HepG2 (cell line): ENCODE results near the gene KLF6. TPM values are rescaled to one million over a fixed set of nuclear protein-coding genes. Genes with fewer than 3 reads are reported as not detected.

Source experiments
- CREB1 ChIP-seq, 2 experiments: fragments of 450-650 bp in 1 of 2; IDR thresholded peaks; 2 replicates each; pipeline ENCODE4 v1.6.1; 2016 to 2017; ENCODE audit warnings: control low read depth in 1 of 2, mild to moderate bottlenecking in 1 of 2, missing compliant biosample characterization in 1 of 2, missing genetic modification characterization in 1 of 2
- DNMT1 ChIP-seq: sonication (generic); formaldehyde crosslinking; IDR thresholded peaks from 2 replicates; pipeline ENCODE4 v1.5.1; 2020; ENCODE audit warnings: mild to moderate bottlenecking, missing genetic modification reagents
- DR1 ChIP-seq: sonication (generic); formaldehyde crosslinking; IDR thresholded peaks from 2 replicates; pipeline ENCODE4 v1.8.0; 2021; ENCODE audit warnings: mild to moderate bottlenecking, missing genetic modification reagents, inconsistent platforms
- ISX ChIP-seq: sonication (generic); formaldehyde crosslinking; conservative IDR thresholded peaks from 2 replicates; pipeline ENCODE4 v1.5.0; 2020; ENCODE audit warnings: missing genetic modification reagents
- JDP2 ChIP-seq: sonication (generic); formaldehyde crosslinking; IDR thresholded peaks from 2 replicates; pipeline ENCODE4 v1.8.1; 2022; ENCODE audit warnings: missing genetic modification reagents, borderline replicate concordance
- KAT2B ChIP-seq: fragments of 150-350 bp; IDR thresholded peaks from 2 replicates; pipeline ENCODE4 v1.6.1; 2014; ENCODE audit warnings: low read depth, low read length, borderline replicate concordance
- KLF15 ChIP-seq: sonication (generic); formaldehyde crosslinking; IDR thresholded peaks from 2 replicates; pipeline ENCODE4 v1.8.1; 2023; ENCODE audit warnings: borderline replicate concordance, mild to moderate bottlenecking, inconsistent platforms, missing genetic modification reagents, mixed read lengths
- KMT2A ChIP-seq: sonication (generic); formaldehyde crosslinking; IDR thresholded peaks from 2 replicates; pipeline ENCODE4 v1.4.0; 2020; ENCODE audit warnings: missing genetic modification reagents
- MEIS1 ChIP-seq: sonication (generic); formaldehyde crosslinking; IDR thresholded peaks from 2 replicates; pipeline ENCODE4 v1.9.0; 2021; ENCODE audit warnings: mild to moderate bottlenecking, missing genetic modification reagents, moderate library complexity, borderline replicate concordance
- NFE2L1 ChIP-seq: sonication (generic); formaldehyde crosslinking; IDR thresholded peaks from 2 replicates; pipeline ENCODE4 v1.4.0; 2020; ENCODE audit warnings: missing genetic modification reagents, mild to moderate bottlenecking, borderline replicate concordance
- NR1H2 ChIP-seq: sonication (generic); formaldehyde crosslinking; IDR thresholded peaks from 2 replicates; pipeline ENCODE4 v1.8.1; 2022; ENCODE audit warnings: low read depth, missing genetic modification reagents, borderline replicate concordance
- RBAK ChIP-seq: sonication (generic); formaldehyde crosslinking; IDR thresholded peaks from 2 replicates; pipeline ENCODE4 v1.5.1; 2020; ENCODE audit warnings: mild to moderate bottlenecking, missing genetic modification reagents
- RBM39 ChIP-seq: fragments of 200-400 bp; formaldehyde crosslinking; IDR thresholded peaks from one replicate; pipeline ENCODE4 v1.6.1; 2018; ENCODE audit warnings: antibody characterized with exemption, mild to moderate bottlenecking, low read depth, low read length; ENCODE audit not compliant: poor library complexity, severe bottlenecking
- RXRA ChIP-seq: sonication (generic); formaldehyde crosslinking; IDR thresholded peaks from 2 replicates; pipeline ENCODE4 v1.5.1; 2020; ENCODE audit warnings: missing genetic modification reagents
- SAFB2 ChIP-seq: sonication (generic); formaldehyde crosslinking; IDR thresholded peaks from 2 replicates; pipeline ENCODE4 v1.5.1; 2020; ENCODE audit warnings: missing genetic modification reagents, low read depth, mild to moderate bottlenecking, borderline replicate concordance
- SIN3B ChIP-seq: fragments of 150-350 bp; IDR thresholded peaks from 2 replicates; pipeline ENCODE4 v1.6.1; 2014; ENCODE audit warnings: low read length
- ZKSCAN5 ChIP-seq: sonication (generic); formaldehyde crosslinking; IDR thresholded peaks from 2 replicates; pipeline ENCODE4 v1.5.1; 2020; ENCODE audit warnings: mild to moderate bottlenecking, missing genetic modification reagents
- ZNF34 ChIP-seq: sonication (generic); formaldehyde crosslinking; IDR thresholded peaks from 2 replicates; pipeline ENCODE4 v1.4.0; 2020; ENCODE audit warnings: mild to moderate bottlenecking, missing genetic modification reagents, borderline replicate concordance
- ZNF430 ChIP-seq: sonication (generic); formaldehyde crosslinking; IDR thresholded peaks from 2 replicates; pipeline ENCODE4 v1.9.0; 2021; ENCODE audit warnings: mild to moderate bottlenecking, missing genetic modification reagents
- ZNF598 ChIP-seq: sonication (generic); formaldehyde crosslinking; IDR thresholded peaks from 2 replicates; pipeline ENCODE4 v1.5.1; 2020; ENCODE audit warnings: mild to moderate bottlenecking, missing genetic modification reagents, borderline replicate concordance
- ZNF816 ChIP-seq: sonication (generic); formaldehyde crosslinking; IDR thresholded peaks from 2 replicates; pipeline ENCODE4 v1.8.0; 2022; ENCODE audit warnings: missing genetic modification reagents, mild to moderate bottlenecking, borderline replicate concordance
- ZNF879 ChIP-seq: sonication (generic); formaldehyde crosslinking; IDR thresholded peaks from 2 replicates; pipeline ENCODE4 v1.8.1; 2023; ENCODE audit warnings: missing genetic modification reagents
- ZNF891 ChIP-seq: sonication (generic); formaldehyde crosslinking; IDR thresholded peaks from 2 replicates; pipeline ENCODE4 v1.5.0; 2020; ENCODE audit warnings: mild to moderate bottlenecking, missing genetic modification reagents
- polyA plus RNA-seq, 8 experiments: library from polyadenylated mRNA; depleted of rRNA in 3 of 8; stranded (reverse) in 7 of 8; unstranded in 1 of 8; fragments of >200 nt; fragmentation: Illumina TruSeq in 4 of 8; extraction: Trizol in 4 of 8; gene quantifications; 2 replicates each; pipeline versions ENCODE4 v1.2.1 to v1.2.3, GENCODE V29; 2011 to 2016; ENCODE audit warnings: low read depth in 4 of 8, missing spikeins in 1 of 8, mixed read lengths in 1 of 8; ENCODE audit not compliant: insufficient read depth in 1 of 8
- total RNA-seq, 5 experiments: library from RNA; depleted of rRNA; stranded (reverse); fragments of >200 nt; fragmentation: Illumina TruSeq; extraction: Trizol; gene quantifications; 2 replicates each; pipeline ENCODE4 v1.2.3, GENCODE V29; 2016; ENCODE audit warnings: low read depth in 1 of 5
- TF ChIP-seq, protein P1 (sequence below): sonication (generic); formaldehyde crosslinking; IDR thresholded peaks from 2 replicates; pipeline ENCODE4 v1.8.0; 2022; ENCODE audit warnings: mild to moderate bottlenecking, missing genetic modification reagents, borderline replicate concordance
- TF ChIP-seq, protein P2 (sequence below): sonication (generic); formaldehyde crosslinking; IDR thresholded peaks from 2 replicates; pipeline ENCODE4 v1.5.0; 2020; ENCODE audit warnings: mild to moderate bottlenecking, low read depth, missing genetic modification reagents, borderline replicate concordance
- TF ChIP-seq, protein P3 (sequence below), 2 experiments: sonication (generic) in 1 of 2; formaldehyde crosslinking in 1 of 2; IDR thresholded peaks; 2 replicates each; pipeline versions ENCODE4 v1.5.1 to v1.6.1; 2011 to 2020; ENCODE audit warnings: borderline replicate concordance in 1 of 2, low read depth in 1 of 2, low read length in 1 of 2, mild to moderate bottlenecking in 1 of 2, missing genetic modification reagents in 1 of 2, moderate library complexity in 1 of 2

KLF6 gene
- total and polyA plus RNA-seq, 2 of the 13 experiments (the other 11 are each of a cell fraction or from before 2014, with no cell fraction given) = 27.0 to 71.9 TPM

DNA sequence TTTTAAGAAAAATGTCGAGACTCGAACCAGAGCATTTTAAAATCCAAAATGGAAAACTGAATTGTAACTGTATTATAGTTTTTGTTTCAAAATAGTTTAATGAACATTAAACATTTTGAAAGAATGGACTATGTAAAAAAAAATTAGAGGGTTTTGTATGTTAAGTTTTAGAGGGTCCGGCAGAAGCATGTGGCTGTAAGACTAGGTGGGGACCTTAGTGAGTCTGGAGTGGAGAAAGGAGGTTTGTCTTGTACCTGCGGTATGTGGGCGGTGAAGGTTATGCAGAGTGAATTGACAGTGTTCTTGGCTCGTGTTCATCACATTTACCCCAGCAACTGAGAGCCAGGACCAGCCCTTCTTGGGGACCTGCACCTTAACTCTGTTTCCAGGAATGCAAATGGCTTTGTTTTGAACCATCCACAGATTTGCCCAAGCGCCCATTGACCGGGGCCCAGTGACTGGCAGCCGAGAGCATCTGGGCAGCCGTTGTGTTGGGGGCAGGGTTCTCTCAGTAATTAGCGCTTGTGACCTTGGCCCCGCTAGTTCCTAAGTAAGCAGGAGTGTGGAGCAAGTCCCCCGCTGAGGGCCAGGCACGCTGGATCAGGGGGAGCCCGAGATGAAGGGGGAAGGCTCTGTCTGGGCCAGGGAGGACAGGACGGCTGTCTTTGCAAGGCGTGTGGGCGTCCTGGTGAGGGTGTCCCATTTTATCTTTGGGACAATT, 1.4 kb upstream of the KLF6 start (continued):
- TF ChIP-seq ZNF891 (CRISPR knock-in tag) (no peak; the same call in 1 of the 2 replicates), NR1H2 (no peak), JDP2 (CRISPR knock-in tag) (no peak; the same call in 1 of the 2 replicates), ZNF816 (no peak), ZNF34 (CRISPR knock-in tag) (no peak), ISX (CRISPR knock-in tag) (no peak), SIN3B (0 out of 2 replicates have a peak, but pooled peaks have one; percentile 20), RBAK (CRISPR knock-in tag) (no peak), DR1 (CRISPR knock-in tag) (no peak), DNMT1 (CRISPR knock-in tag) (no peak), CREB1 (IDR thresholded peaks at IDR 0.05) (no peak), CREB1 (CRISPR knock-in tag; IDR thresholded peaks at IDR 0.05) (0 out of 2 replicates have a peak, but pooled peaks have one; percentile 37), ZNF879 (CRISPR knock-in tag) (no peak), NFE2L1 (CRISPR knock-in tag) (no peak), ZNF430 (CRISPR knock-in tag) (peak; percentile 71; the same call in 1 of the 2 replicates), KMT2A (CRISPR knock-in tag) (0 out of 2 replicates have a peak, but pooled peaks have one; percentile 19), KAT2B (no peak), SAFB2 (CRISPR knock-in tag) (0 out of 2 replicates have a peak, but pooled peaks have one; percentile 24), RXRA (CRISPR knock-in tag) (peak; percentile 93), MEIS1 (CRISPR knock-in tag) (0 out of 2 replicates have a peak, but pooled peaks have one; percentile 31), ZKSCAN5 (CRISPR knock-in tag) (no peak), KLF15 (CRISPR knock-in tag) (no peak), RBM39 (peak; percentile 76), ZNF598 (CRISPR knock-in tag) (no peak)
- TF ChIP-seq, protein P1, sequence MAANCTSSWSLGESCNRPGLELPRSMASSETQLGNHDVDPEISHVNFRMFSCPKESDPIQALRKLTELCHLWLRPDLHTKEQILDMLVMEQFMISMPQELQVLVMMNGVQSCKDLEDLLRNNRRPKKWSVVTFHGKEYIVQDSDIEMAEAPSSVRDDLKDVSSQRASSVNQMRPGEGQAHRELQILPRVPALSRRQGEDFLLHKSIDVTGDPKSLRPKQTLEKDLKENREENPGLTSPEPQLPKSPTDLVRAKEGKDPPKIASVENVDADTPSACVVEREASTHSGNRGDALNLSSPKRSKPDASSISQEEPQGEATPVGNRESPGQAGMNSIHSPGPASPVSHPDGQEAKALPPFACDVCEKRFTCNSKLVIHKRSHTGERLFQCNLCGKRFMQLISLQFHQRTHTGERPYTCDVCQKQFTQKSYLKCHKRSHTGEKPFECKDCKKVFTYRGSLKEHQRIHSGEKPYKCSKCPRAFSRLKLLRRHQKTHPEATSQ (CRISPR knock-in tag) = peak; percentile 19; the same call in 1 of the 2 replicates
- TF ChIP-seq, protein P2, sequence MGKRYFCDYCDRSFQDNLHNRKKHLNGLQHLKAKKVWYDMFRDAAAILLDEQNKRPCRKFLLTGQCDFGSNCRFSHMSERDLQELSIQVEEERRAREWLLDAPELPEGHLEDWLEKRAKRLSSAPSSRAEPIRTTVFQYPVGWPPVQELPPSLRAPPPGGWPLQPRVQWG = no peak
- TF ChIP-seq, protein P3, sequence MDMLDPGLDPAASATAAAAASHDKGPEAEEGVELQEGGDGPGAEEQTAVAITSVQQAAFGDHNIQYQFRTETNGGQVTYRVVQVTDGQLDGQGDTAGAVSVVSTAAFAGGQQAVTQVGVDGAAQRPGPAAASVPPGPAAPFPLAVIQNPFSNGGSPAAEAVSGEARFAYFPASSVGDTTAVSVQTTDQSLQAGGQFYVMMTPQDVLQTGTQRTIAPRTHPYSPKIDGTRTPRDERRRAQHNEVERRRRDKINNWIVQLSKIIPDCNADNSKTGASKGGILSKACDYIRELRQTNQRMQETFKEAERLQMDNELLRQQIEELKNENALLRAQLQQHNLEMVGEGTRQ (IDR thresholded peaks at IDR 0.05; ENCODE audit: low read depth, low read length) = no peak
- TF ChIP-seq, protein P3 (CRISPR knock-in tag; IDR thresholded peaks at IDR 0.05; ENCODE audit: borderline replicate concordance) = no peak; the same call in 1 of the 2 replicates
